GM18519 (cell line): ENCODE results near the gene ZNF783.
"Not testable (repeated sequence)": the region's sequence is repeated elsewhere in the genome, so short reads cannot be mapped to it uniquely, and the experiment has no call there.

Source experiments
- ATAC-seq: cut with Tn5 transposase; IDR thresholded peaks from one replicate; pipeline ENCODE4 v1.9.1; 2021; ENCODE audit warnings: mild to moderate bottlenecking, moderate library complexity; ENCODE audit not compliant: unreplicated experiment, low FRiP score

Gene ZNF783

GRCh38 chr7:149261829-149262617 is at the start of gene ZNF783:
TSS of gene ZNF783 (plus strand) at chr7:149262196. CDS start at chr7:149262334, 138 bp downstream.
- ATAC-seq: peak; percentile 84

- ATAC-seq: no peak
Measured at GRCh38 chr7:149214020-149214720, 47.8 kb upstream of the ZNF783 start.

DNA sequence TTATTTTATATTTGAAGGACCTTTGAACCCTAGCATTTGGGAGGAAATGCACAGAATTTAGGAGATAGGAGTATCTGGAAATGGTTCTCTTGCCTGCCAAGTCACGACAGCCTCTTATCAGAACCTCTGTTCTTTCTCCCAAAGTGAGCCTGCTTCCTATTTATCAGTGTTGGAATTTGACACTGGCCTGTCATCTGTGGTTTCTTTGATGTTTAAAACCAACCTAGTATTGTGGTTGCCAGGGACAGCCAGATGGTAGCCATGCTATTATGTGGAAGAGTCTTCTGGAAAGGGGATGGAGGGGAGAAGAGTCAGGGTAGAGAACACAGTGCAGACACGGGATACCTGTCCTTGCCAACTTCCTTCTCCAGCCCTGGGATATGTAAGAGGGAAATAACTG is 45.6 kb upstream of the ZNF783 start:
- ATAC-seq: no peak

DNA sequence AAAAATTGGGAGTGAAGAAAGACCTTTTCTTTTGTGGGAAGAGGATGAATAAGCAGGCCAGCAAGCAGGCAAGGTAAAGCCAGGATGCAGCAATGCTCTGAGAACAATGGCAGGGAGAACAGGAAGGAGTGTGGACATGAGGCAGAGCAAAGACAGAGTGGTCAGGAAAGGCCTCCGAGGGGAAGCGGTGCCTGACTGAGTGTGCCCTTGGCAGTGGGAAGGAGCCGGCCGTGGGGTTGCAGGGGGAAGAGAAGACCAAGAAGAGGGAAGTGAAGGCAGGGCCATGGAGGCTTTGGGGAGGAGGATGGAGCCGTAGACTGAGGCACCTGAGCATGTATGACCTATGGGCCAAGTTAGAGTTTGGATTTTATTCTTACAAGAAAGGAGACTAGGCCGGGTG is 44.4 kb upstream of the ZNF783 start:
- no peak for ATAC-seq

DNA sequence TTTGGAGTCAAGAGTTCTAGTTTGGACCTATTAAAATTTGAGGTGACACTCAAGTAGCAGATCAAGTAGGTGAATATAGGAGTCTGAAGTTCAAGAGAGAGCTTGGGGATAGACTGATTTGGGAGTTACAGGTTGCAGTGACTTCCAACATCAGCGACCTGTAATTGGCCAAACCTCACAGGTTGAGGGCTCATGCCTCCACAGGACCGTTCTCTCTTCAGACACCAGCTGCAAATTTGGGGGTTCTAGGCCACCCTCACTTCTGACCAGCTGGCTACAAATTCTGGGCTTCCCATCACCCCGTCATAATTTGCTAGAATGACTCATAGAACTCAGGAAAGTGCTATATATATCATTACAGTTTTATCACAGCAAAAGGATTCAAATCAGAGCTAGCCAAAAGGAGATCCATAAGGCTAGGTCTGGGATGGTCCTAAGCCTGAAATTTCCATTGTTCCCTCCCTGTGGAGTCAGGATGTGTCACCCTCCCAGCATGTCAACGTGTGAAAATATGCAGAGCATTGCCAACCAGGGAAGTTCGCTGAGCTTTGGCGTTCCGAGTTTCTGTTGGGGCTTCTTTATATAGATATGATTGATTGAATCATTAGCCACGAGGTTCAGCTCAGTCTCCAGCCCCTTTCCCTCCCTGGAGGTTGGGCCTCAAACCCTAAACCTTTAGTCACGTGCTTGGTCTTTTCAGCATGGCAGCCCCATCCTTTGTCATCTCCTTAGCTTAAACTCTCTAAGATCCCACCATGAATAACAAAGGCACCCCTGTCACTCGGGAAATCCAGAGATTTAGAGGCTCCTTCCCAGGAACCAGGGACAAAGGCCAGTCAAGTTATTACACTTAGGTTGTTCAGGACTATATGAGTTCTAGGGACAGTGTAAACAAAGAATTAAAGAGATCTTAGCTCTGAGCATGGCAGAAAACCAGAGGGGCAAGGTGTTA is 43.3 kb upstream of the ZNF783 start:
- ATAC-seq: no peak

- no peak for ATAC-seq
Measured at GRCh38 chr7:149220534-149220933, 41.5 kb upstream of the ZNF783 start.

DNA sequence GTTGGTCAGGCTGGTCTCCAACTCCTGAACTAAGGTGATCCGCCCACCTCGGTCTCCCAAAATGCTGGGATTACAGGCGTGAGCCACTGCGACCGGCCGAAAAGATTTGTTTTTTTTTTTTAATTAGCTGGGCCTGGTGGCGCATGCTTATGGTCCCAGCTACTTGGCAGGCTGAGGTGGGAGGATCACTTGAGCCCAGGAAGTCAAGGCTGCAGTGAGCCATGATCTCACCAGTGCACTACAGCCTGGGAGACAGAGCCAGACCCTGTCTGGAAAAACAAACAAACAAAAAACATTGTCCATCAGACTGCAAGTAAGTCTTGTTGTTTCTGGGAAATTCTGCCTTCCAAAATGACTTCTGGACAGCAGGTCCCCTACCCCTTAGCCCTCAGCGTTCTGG is 38.8 kb upstream of the ZNF783 start:
- no peak for ATAC-seq

DNA sequence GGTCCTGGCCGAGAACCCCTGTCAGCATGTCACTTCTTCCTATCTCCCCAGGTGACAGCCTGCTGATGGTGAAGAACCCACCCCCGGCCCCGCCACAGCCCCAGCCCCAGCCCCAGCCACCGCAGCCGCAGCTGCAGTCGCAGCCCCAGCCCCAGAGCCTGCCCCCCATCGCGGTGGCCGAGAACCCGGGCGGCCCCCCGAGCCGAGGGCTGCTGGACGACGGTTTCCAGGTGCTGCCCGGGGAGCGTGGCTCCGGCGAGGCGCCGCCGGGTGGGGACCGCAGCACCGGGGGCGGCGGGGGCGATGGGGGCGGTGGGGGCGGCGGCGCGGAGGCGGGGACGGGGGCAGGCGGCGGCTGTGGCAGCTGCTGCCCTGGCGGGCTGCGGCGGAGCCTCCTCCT is 38.2 kb upstream of the ZNF783 start:
- no peak for ATAC-seq

DNA sequence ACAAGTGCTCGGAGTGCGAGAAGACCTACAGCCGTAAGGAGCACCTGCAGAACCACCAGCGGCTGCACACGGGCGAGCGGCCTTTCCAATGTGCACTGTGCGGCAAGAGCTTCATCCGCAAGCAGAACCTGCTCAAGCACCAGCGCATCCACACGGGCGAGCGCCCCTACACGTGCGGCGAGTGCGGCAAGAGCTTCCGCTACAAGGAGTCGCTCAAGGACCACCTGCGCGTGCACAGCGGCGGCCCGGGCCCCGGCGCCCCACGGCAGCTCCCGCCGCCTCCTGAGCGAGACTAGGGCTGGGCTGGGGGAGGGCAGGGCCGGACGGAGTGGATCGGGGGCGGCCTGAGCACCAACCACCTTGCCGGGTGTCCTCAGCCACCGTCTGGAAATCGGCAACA is 37.6 kb upstream of the ZNF783 start:
- ATAC-seq: no peak

GRCh38 chr7:149225106-149225505 is 36.9 kb upstream of the ZNF783 start:
- no peak for ATAC-seq

GRCh38 chr7:149225656-149226055 is 36.3 kb upstream of the ZNF783 start:
- no peak for ATAC-seq

DNA sequence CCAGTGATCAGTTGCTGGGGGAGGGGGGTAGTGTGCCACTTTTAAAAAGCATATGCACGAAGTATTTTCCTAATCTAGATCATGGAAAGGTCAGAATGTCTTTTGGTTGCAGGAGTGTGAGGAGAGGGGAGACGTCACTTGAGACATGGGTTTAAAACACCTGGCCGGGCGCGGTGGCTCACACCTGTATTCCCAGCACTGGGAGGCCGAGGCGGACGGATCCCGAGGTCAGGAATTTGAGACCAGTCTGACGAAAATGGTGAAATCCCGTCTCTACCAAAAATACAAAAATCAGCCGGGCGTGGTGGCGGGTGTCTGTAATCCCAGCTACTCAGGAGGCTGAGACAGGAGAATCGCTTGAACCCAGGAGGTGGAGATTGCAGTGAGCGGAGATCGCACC is 35.6 kb upstream of the ZNF783 start:
- not testable (repeated sequence) for ATAC-seq

DNA sequence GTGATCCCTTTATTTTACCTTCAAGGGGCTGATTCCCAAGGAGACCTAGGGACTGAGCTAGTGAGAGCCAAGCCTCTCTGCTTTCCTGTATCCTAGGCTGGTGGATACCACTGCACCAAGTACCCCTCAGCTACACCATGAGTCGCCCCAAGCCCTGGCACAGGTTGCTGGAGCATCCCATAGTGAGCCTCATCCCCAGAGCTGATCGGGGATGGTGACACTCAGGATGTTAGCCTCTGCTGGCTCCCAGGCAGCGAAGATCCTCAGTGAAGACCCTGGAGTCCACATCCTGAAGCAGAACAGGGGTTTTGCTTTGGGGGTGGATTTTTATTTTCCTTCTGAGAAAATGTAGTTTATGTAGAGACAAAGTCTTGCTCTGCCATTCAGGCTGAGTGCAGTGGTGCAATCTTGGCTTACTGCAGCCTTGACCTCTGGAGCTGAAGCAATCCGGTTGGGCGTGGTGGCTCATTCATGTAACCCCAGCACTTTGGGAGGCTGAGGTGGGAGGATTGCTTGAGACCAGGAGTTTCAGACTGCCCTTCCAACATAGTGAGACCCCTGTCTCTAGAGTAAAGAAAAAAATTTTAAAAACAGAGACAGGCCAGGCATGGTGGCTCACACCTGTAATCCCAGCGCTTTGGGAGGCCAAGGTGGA is 35.0 kb upstream of the ZNF783 start:
- no peak for ATAC-seq

GRCh38 chr7:149228831-149229471 is 33.0 kb upstream of the ZNF783 start:
- ATAC-seq: no peak

GRCh38 chr7:149229526-149229925 is 32.5 kb upstream of the ZNF783 start:
- no peak for ATAC-seq

GRCh38 chr7:149232362-149232761 is 29.6 kb upstream of the ZNF783 start:
- no peak for ATAC-seq

DNA sequence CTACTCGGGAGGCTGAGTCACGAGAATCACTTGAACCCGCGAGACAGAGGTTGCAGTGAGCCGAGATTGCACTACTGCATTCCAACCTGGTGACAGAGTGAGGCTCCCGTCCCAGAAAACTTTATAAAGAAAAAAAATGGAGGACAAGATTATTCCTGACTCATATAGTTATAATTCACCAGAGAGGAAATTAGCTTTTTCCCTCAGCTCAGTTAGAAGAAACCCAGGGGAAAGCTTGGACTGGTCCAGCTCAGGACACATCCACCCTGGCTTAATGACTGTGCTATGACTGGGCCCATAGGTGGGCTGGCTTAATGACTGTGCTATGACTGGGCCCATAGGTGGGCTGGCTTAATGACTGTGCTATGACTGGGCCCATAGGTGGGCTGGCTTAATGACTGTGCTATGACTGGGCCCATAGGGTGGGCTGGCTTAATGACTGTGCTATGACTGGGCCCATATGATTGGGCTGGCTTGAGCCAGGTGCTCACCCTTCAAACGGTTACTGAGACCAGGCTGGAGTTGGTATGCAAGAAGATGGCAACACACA is 28.3 kb upstream of the ZNF783 start:
- ATAC-seq: not testable (repeated sequence)

GRCh38 chr7:149237502-149237901 is 24.5 kb upstream of the ZNF783 start:
- ATAC-seq: no peak

- no peak for ATAC-seq
Measured at GRCh38 chr7:149238051-149238450, 23.9 kb upstream of the ZNF783 start.
